ENCODE data around the gene TBPL2.
A peak's percentile ranks its signal among the peaks of the same experiment; 100 is the strongest.
"Not testable (repeated sequence)": the region's sequence is repeated elsewhere in the genome, so short reads cannot be mapped to it uniquely, and the experiment has no call there.

TBPL2 gene

DNA sequence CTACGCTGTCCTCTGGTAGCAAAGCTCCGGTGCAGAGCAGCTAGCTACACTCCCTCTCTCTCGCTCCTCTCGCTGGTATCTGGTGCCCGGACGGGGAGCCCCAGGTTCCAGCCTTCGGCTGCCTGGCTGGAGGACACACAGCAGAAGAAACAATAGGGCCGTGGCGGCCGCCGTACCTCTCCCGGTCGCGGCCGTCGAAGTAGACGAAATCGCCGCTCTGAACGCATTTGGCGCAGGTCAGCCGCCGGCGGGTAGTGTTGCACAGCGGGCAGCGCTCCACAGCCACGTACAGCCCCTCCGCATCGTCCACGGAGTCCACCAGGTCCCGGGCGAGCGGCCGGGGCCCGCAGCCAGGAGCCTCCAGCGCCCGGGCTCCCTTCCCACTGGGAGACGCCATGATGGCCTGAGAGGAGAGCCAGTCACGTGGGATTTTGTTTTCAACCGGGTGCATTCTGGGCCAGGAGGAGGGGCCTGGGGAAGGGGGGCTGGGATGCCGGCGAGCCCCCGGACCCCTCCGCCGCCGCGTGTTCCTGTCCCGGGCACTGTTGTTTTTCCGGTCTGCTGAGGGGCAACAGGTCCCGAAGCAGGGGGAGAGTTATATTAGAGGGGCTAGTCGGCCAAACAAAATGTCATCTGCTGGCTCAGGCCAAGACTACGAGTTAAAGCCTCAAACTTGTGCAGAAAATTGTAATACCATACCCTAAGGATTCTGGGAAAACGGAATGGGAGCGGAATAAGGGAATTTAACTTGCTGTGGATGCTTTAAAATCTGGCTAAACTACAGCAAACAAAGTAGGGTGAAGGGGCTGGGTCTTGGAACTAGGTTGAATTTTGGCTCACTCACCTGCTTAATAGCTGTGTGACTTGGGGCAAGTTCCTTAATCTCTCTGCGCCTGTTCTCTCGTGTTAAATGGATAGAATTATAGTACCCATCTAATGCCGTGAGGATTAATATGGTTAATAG lies 28.7 kb downstream of the TBPL2 start, which contains the start of gene ATG14:
Gene ATG14 (minus strand): TSS at position 405 of the 964 bp plus-strand sequence. CDS start 8 bp downstream, at position 397.
- DNase-seq (ENCODE audit: insufficient read length, low spot score), result peak; percentile 82
- FAIRE-seq, result peak; percentile 88

DNA sequence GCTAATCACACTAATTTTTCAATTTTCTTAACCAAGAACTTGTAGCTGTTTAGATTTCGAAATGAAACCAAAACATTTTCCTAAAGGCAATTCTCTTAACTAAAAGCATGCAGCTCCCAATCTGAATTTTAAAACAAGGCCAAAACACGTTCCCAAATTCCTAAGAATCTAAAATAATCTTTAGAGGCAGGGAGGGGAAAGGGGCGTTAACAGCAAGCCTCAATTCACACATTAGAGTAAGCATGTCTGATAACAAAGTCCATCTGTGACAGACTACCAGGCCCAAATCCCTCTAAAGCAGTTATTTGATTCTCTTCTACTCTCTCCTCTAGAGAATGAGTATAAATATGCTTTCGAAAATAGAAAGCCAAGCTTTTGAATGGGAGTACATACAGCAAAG lies 29.5 kb downstream of the TBPL2 start:
- no peak for FAIRE-seq

DNA sequence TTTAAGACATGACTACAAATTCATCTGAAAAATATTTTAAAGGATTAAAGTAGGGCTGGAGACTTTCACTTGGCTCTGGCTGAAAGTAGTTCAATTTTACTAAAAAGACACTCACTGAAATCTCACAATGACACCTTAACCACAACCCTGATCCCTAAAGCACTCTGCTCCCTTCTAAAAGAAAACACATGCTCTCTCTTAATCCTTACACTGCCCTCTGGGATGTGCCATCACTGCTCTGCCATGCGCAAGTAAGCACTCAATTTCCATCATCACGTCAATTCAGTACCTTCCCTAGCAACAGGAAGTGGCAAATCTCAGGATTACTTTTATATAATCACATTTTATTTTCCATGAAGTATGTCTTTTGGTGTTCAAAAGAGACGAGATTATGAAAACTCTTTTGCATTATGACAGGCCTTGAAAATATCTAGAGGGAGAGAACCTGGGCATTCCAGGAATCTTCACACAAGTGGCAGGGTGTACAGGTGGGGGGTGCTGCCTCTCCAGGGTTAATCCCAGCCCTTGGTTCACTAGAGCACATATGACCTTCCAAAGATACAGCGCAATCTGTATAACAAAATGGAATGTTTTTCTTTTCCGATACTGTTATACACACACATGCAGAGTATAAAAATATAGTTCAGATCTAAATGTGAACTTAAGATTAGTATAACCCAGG lies 36.1 kb downstream of the TBPL2 start:
- FAIRE-seq (peak; percentile 21), DNase-seq (ENCODE audit: insufficient read length, low spot score) (no peak)

More for the DNA sequence above, 29.5 kb downstream of the TBPL2 start:
- DNase-seq (ENCODE audit: insufficient read length, low spot score), result no peak

DNA sequence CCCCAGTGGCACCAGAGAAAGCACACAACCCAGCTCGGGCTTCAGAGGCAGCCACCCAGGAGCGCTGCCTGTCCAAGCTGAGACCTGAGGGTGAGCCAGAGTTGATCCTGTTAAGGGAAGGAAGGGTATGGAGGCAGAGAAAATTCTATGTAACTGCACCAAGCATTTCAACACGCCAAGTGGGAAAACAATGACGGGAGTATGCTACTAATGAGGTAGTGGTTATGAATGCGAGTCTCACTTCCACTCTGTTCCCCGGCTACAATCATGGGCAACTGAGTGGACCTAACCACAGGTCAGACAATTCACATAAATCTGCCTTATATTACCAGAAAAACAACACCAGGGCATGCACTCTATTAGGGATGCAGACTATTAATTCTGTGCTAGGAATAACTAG lies 38.7 kb downstream of the TBPL2 start:
- FAIRE-seq (no peak), DNase-seq (ENCODE audit: insufficient read length, low spot score) (no peak)

DNA sequence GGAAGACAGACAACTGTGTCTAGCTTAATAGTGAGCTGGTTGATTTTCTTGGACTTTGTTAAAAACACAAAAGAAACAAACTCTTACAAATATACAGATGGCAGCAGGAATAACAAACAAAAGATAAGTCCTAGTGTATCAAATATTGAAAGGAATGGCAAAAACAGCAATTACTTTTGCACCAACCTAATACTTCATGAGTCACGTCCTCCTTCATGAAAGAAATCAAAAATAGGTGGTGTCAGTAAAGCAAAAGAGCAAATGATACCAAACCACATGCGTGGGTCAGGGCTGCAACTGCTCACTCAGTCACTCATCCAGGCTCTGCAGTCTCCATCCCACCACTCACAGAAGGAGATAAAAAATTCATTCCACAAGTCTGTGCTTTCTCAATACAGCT lies 40.6 kb downstream of the TBPL2 start:
- FAIRE-seq (no peak), DNase-seq (ENCODE audit: insufficient read length, low spot score) (no peak)

DNA sequence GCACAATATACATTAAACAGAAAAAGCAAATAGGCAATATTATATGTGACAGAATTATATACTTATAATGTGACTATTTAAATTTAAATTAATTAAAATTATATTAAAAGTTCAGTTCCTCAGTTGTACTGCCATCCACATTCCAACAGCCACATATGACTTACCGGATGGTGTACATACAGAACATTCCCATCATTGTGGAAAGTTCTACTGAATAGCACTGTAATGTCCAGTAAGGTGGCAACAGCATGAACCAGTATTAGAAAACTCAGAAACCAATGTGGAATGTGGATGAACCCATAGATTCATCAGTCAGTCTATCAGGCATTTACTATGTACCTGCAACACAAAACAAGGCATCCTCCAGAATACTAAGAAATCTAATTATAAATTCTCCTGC lies 41.2 kb downstream of the TBPL2 start:
- DNase-seq (ENCODE audit: insufficient read length, low spot score), result no peak
- no peak for FAIRE-seq

DNA sequence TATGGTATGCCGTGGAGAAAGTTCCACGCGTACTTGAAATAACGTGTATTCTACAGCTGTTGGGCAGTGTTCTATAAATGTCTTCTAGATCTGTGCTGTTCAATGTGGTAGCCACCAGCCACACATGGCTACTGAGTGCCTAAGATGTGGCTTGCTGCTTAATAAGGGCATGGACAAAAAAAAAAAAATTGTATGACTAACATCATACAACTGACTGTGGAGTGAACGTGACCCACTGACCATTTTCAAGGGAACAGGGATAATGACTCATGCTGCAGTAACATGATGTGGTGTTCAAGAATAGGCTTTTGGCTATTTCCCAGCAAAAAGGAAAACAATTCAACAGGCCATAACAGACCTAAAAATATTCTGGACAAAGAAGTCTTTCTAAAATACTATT lies 41.7 kb downstream of the TBPL2 start:
- no peak for DNase-seq (ENCODE audit: insufficient read length, low spot score)
- FAIRE-seq, result no peak

DNA sequence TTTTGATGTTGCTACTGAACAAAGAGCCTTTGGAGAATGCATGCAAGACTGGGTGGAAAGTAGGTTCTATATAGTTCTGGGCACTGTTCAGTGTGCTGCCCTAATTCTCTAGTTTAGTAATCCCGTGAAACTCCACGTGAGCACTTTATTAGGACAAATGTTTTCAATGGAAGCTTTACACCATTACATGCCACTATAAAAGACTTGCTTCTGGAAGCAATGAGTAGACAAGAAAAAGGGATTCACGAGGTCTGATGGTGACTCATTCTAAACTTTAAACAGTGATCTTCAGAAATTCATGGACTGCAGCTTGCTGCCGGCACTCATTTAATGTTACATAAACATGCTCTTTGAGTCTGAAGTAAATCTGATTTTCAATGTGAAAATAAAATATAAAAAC lies 51.1 kb downstream of the TBPL2 start:
- FAIRE-seq (no peak), DNase-seq (ENCODE audit: insufficient read length, low spot score) (no peak)

DNA sequence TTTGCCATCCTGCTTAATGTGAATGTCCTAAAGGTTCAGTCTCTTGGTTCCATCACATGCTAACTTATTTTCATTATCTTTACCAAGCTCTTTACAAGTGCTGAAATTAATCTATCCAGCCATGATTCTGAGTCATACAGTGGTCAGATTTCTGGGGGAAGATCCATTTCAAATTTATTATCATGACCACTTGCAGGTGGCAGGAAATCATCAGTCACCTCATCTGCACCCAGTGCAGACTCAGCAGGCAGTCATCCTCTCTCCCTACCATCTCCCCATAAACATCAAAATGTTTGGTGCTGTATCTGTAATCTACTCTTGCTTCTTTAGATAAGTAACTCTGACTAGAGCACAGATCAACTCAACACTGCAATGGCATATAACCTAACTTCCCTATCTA lies 52.3 kb downstream of the TBPL2 start:
- no peak for DNase-seq (ENCODE audit: insufficient read length, low spot score)
- FAIRE-seq, result no peak

DNA sequence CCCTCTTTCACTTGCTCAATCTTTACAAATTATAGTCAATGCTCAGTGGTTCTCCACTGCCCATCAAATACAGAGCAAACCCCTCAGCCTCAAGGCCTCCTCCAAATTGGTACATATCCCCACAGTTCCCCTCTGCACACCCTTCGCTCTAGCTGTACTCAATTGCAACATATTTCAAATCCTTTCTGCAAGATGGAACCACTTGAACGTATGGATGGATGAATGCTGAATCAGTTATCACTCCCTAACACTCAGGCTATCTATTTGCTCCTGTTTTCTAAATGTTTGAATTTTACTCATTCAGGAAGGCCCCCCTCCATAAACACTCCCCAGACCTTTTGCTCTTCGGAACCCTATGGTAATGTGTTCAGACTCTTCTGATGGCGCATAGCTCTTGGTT lies 53.3 kb downstream of the TBPL2 start:
- no peak for FAIRE-seq
- no peak for DNase-seq (ENCODE audit: insufficient read length, low spot score)

DNA sequence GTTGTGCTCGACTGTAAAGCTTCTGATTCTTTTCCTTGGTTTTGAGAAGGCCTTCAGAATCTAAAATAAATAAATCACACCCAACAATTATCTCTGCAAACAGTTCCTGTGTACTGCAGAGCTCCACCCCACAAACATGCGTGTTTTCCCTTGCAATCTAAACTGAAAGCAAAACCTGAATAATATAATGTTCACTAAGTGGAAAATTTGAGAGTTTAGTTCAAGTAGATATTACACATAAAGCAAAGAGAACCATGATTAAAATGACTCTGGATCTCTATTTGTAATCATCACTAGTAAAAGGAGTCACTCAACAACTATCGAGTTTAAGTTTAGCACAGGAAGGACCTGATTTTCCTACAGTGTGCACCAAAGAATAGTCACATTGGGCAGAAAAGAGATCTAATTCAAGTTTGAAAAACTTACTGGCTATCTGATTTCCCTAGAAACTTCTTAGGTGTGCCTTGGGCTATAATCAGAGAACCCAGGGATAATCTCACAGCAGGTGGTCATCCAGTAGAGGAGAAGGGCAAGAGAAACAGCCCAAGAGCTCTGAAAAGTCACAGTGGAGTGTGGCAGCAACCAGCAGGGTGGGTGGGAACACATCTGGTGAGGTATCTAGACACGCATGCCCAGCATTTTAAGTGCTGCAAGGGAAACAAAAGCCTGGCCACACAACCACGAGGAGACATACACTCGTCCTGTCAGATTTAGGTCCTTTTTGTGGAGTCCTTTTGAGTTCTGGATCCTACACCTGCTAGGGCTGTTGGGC lies 54.2 kb downstream of the TBPL2 start:
- FAIRE-seq, result no peak
- no peak for DNase-seq (ENCODE audit: insufficient read length, low spot score)

DNA sequence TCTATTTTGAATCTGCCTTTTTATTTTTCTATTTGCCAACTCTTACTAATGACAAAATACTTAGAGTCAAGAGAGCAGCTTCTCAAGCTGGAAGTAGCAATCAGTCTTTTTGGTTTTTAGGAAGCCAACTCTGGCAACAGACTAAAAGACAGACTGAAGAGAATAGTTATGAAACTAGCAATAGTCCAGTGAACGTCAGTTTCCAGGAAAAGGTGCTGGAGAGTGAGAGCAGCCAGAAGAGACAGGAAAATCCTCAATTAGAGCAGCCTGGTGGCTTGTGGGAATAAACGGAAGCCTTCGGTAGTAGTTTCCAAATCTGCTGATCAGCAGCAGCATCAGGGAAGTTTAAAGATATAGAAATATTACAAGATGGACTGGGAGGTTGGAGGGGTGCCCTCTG lies 55.9 kb downstream of the TBPL2 start:
- no peak for FAIRE-seq
- no peak for DNase-seq (ENCODE audit: insufficient read length, low spot score)

DNA sequence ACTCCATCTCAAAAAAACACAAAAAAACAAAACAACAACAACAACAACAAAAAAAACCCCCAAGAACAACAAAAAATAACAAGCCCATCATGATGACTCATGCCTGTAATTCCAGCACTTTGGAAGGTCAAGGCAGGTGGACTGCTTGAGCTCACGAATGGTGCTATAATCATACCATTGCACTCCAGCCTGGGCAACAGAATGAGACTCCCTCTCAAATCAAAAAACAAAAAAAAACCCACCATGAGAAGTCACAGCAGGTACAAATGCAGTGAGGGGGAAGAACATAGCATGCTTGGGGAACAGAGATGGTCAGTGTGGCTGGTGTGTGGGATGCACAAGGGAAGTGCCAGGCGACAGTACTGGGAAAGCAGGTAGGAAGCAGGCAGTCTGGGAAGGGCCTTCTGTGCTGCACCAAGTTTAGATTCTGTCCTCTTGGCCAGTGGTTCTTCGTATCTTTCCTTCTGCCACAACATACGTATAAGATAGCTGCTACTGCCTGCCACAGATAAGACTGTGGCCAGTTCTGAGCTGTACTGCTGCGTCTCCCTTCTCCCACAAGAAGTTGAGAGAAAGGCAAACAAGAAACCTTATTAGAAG lies 56.8 kb downstream of the TBPL2 start:
- DNase-seq (ENCODE audit: insufficient read length, low spot score) (no peak), FAIRE-seq (no peak)

DNA sequence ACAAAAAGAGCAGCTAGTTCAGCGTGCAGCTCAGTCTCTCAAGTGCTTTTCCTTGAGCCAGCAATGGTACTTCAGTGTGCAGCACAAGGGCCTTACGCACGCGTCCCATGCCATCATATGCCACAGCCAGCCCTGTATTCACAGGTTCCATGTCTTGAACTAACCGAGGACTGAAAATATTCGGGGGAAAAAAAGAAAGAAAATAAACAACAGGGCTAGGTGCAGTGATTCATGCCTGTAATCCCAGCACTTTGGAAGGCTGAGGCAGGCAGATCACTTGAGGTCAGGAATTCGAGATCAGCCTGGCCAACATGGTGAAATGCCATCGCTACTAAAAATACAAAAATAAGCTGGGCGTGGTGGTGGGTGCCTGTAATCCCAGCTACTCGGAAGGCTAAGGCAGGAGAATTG lies 57.4 kb downstream of the TBPL2 start:
- not testable (repeated sequence) for FAIRE-seq; DNase-seq (ENCODE audit: insufficient read length, low spot score)

DNA sequence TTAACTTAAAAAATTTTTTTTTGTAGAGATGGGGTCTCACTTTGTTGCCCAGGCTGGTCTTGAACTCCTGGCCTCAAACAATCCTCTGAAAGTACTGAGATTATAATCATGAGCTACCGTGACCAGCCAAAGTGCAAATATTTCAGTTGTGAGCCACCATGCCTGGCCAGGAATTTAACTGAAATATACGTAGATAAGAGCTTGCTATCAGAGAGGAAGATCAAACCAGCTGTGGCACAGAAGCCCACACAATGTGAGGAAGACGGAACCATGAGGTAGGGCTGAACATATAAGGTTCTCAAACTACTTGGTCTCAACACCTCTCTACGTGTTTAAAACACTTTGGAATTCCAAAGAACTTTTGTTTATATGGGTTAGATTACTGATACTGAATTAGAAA lies 57.9 kb downstream of the TBPL2 start:
- FAIRE-seq (no peak), DNase-seq (ENCODE audit: insufficient read length, low spot score) (no peak)

DNA sequence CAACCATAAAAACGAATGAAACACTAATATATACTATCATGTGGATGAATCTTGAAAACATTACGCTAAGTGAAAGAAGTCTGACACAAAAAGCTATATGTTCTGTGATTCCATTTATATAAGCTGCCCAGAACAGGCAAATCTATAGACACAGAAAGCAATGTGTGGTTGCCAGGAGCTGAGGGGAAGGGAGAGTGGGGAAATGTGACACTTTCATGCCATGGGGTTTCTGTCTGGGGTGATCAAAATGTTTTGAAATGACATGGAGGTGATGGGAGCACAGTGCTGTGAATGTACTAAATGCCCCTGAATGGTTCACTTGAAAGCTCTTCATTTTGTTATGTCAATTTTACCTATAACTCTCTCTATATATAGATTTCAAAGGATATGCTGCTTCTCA lies 58.9 kb downstream of the TBPL2 start:
- DNase-seq (ENCODE audit: insufficient read length, low spot score), result no peak
- no peak for FAIRE-seq

DNA sequence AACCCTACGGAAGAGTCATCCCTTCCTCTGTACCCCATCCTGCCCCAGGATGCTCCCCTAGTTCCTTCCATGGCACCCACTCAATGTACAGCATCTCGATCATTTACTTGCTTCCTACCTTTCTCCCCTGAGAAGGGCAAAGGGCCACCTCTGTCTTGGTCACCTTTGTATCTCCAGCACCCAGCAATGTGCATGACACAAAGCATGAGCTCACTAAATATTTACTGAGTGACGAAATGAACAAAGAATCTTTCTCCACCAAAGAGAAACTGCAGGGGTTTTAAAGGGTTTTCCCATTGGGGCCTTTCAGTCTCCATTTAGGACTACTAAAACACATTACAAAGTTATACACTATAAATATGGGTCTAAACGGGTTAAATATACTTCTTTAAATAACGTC lies 59.4 kb downstream of the TBPL2 start:
- DNase-seq (ENCODE audit: insufficient read length, low spot score), result no peak
- no peak for FAIRE-seq

DNA sequence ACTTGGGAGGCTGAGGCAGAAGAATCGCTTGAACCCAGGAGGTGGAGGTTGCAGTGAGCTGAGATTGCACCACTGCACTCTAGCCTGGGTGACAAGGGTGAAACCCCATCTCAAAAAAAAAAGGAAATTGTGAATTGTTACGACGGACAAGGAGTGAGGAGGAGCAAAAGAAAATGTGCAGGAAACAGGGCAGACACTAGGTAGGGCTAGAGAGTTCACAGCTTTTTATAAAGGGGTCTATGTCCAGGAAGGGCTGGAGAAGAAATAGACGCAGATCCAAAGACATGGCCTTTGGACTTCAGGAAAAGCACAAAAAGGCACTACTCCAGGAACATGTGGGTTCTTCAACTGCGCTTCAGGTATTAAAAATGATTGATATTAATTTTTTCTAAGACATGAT lies 63.2 kb downstream of the TBPL2 start:
- no peak for FAIRE-seq

DNA sequence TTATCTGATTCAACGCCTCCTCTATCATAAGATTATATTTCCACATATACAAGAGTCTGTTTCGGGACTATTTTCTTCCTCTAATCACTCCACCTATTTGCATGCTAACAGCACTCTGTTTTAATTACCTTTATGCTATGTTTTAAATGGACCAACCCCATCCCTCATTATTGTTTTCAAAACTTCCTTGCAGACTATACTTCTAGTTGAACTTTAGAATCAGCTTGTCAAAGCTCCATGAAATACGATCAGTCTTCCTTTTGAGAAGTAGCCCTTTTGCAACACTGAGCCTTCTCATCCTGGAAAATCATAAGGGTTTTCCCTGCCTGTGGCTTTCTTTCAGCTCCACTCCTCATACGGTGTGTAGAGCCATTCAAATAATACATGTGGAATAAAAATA lies 65.6 kb downstream of the TBPL2 start:
- FAIRE-seq, result peak; percentile 4

More for the DNA sequence above, 63.2 kb downstream of the TBPL2 start:
- DNase-seq (ENCODE audit: insufficient read length, low spot score), result no peak

DNA sequence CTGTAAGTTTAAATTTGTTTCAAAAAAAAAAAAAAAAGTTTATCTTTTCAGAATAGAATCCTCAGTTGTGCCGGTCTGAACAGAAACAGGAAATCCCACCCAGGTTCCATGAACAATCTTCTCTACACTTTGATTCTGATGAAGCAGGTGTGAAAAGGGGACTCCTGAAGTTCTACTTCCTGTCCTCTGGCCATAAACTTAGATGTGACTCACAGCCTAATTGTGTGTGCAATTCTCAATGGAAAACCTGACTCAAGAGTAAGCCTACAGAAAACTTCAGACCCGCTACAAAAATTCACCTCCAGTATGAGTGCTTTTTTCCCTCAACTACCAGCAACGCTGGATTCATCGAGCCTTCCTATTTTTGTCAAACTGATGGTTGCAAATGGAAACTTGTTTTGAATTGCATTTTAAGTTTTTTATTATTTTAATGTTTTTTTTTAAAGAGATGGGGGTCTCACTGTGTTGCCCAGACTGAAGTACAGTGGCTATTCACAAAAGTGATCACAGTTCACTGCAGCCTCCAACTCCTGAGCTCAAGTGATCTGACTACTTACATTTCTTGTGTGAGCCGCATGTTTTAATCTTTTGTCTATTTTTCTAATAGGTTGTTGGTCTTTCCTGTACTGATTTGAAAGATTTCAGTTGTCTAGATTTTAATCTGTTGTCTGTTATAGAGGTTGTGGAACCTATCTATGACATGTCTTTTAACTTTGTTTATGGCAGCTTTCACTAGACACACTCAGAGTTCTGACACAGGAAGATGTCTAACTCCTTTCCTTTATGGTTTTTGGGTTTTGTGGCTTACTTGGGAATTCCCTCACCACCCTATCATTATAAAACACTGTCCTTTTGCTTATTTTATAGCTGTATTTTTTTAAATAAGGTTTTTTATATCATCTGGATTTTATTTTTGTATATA lies 66.4 kb downstream of the TBPL2 start:
- DNase-seq (ENCODE audit: insufficient read length, low spot score), result peak; percentile 15
- FAIRE-seq, result peak; percentile 66

More for the DNA sequence above, 65.6 kb downstream of the TBPL2 start:
- no peak for DNase-seq (ENCODE audit: insufficient read length, low spot score)

Data from GM19239 (cell line).